HG03196 (cell line): ENCODE data around the gene WNT9A.

Experiments used
- ATAC-seq: cut with Tn5 transposase; IDR thresholded peaks from one replicate; pipeline ENCODE4 v1.9.1; 2021; ENCODE audit not compliant: unreplicated experiment

The WNT9A gene

GRCh38 chr1:227898502-227899140, 49.1 kb downstream of the WNT9A start:
- no peak for ATAC-seq

GRCh38 chr1:227897704-227898438, 49.9 kb downstream of the WNT9A start:
- ATAC-seq = no peak

- no peak for ATAC-seq
Observed at GRCh38 chr1:227896710-227897655, 50.7 kb downstream of the WNT9A start.

- no peak for ATAC-seq
Observed at GRCh38 chr1:227895828-227896685, 51.7 kb downstream of the WNT9A start.

DNA sequence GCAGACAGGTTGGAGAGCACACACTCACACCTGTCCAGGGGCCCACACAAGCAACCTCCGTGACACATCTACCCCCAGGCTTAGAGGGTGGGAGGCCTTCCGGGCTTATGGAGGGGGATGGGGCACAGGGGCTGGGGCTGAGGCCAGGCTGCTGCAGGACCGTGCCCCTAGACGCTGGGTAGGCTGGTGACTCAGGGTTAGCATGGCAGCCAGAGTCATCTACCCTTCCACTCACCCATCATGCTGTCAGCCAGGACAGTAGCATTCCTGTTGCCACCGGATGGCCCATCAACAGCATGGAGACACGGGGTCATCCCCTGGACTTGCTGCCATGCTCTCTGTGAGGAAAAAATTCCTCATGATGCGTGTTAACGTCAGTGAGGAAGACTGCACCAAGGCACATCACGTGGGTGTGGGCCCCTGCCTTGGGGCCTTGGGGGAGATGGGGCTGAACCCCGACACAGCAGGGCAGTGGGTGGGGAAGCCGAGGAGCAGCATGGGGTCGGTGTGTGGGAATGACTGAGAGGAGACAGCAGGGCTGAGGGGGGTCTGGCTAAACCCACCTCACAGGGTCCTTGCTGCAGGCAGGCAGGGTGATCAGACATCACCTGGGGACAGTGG, 52.8 kb downstream of the WNT9A start:
- no peak for ATAC-seq

DNA sequence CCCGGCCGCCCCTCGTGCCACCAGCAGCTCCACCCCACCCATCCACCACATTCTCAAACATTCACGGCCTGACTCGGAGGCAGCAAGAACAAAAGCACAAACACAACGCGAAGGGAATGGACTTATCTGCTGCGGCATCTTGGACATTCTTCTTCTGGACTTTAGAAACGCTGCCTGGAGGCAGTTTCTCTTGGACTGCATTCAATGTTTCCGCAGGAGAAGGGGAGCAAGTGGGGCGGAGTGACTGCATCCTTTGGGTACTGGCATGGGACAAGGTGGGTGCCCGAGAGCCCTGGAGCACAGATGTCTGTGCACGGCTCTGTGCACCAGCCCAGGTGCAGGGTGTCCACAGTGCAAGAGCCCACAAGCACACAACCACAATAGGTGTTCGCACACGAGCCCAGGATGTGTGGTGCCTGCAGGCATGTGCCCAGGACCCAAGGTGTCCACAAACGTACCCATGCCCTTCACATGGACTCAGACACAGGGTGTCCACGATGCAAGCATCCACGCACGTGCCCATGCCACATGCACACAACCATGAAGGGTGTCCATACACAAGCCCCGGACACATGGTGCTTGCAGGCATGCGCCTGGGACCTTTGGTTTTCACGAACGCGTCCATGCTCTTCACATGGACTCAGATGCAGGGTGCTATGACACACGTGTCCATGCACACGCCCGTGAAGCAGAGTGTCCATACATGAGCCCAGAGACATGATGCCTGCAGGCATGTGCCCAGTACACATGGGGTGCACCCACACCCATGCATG, 53.6 kb downstream of the WNT9A start:
- no peak for ATAC-seq

GRCh38 chr1:227893300-227893948, 54.3 kb downstream of the WNT9A start:
- ATAC-seq = no peak

DNA sequence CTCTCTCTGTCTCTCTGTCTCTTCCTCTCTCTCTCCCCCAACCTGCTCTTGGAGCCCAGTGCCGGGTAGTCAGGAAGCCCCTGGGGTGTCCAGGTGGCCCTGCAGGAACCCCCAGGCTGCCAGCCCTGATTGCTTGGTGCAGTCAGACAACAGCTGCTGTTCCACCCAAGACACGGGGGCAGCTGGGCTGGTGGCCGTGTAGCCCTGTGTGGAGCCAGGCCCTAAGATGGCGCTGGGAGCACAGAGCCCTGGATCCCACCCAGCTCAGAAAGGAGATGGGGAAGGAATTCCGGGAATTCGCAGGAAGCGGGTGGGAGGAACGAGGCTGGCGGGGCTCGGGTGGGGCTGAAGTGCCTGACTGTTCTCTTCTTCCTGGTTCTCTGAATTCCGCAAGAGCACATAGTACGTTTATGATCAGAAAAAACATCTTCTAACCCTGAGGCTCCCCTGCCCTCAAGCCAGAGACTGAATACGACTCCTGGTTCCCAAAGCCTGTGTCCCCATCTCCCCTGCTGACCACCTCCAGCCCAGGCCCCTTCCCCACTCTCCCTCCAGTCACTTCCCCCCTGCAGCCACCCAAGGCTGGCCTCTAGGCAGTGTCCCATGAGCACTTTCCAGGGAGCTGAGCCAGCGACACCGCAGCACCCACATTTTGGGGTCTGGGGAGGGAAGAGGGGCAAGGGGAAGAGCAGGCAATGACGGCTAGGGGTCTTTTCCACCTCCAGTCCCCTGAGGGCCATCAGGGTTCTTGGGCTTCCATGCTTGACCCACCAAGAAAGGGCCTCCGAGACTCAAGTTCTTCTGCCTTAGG, 55.0 kb downstream of the WNT9A start:
- ATAC-seq = no peak

DNA sequence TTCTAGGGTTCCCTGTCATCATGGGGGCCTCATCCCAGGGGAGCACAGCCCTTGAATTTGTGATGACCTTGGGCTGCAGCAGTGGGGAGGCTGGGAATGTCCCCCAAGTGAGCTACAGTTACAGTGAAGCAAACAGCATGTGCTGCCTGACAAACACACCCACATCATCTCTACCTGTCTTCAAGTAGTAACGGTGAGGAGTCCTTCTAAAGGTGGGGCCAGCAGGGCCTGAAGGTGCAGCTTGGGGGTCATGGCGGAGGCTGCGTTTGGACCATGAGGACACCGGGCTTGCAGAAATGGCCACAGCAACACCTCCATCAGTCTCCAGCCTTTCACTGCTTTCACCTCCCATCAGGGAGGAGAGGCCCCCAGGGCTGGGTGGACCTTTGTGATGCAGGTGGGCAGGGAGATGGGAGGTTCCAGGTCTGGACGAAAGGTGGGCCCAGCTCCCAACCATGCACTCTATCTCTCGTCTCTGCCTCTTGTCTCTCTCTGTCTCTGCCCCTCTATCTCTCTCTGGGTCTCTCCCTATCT, 55.7 kb downstream of the WNT9A start:
- ATAC-seq = no peak

GRCh38 chr1:227891223-227891954, 56.3 kb downstream of the WNT9A start:
- ATAC-seq = no peak

DNA sequence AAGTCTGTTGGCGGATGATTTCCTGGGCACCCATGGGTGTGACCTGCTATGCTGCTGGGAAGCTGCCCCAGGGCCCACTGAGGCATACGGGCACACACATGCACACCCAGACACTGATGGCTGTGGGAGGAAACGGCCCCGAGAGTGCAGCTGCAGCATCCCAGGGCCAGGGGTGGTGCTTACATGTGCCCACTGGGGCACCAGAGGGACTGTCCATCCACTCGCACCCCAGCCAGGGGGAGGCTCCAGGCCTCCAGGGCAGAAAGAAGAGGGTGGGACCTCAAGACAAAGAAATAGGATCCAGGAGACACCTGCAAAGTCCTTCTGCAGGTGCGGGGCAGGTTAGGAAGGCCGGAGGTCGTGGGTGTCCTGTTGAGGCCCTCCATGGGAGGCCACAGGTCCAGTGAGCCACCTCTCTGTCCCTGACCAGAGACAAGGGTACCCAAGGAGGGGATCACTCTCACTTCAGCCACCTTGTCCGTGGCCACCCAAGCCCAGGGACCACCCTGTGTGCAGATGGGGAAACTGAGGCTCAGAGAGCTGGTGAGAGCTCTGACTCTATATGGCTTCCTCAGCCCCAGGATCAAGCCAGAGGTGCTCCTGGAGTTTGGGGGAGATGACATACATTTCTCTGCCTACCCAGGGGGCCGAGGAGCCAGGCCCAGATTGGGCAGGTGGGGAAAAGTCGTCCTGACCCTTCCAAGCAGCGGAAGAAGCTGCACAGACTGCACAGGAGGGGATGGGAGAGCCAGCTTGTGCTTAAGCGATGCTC, 57.1 kb downstream of the WNT9A start:
- no peak for ATAC-seq

DNA sequence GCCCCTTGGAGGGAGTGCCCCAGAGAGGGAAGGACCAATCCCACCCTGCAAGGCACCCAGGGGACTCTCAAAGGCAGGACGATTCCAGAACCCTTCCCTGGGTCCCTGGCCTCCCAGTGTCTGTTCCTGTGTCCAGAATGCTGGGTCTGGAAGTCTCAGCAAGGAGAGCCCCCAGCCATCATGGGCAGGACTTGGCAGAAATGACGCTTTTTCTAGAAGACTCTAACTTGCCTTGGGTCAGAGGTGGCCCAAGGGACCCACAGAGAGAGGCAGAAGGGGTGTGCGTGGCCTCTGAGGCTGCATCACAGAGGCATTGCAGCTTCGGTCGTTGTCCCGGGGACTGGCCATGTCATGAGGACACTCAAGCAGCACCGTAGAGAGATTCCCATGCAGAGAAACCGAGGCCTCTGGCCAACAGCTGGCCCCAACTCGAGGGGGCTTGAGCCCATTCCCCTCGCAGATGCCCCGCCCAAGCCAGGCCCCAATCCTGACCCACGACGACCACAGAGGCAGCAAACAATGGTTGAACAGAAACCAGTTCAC, 57.8 kb downstream of the WNT9A start:
- no peak for ATAC-seq

DNA sequence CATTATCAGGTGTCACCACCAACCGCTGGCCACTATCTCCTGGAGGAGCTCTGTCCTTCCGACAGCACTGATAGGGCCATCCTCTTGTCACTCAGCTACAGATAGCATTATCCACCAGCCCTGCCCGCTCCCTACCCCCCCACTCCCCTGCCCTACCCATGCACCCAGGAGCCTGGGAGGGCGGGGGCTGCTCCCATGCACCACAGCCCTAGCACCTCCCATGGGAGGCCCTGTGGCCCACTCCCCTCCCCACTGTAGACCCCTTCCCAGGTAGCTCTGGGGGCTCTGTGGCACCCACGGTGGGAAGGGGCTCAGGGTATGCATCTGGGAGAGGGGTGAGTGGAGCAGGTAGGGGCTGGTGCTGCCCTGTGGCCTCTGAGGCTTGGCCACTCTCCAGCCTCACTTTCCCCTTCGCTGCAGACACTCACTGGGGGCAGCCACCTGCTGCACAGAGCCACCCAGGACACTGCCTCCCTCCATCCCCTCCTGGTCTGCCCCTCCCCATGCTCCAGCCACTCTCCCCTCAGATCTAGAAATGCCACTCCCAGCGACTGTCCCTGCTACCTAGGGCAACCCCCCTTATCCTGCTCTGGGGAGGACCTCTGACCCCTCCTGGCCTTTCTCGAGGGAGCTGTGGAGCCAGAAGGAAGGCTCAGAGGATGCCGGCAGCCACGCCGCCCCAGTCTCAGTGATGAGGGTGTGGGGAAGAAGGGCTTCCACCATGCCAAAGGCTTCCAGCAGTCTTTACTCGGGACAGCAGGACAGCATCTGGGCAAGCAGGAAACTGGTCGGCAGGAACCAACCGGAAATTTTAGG, 58.5 kb downstream of the WNT9A start:
- ATAC-seq = no peak

DNA sequence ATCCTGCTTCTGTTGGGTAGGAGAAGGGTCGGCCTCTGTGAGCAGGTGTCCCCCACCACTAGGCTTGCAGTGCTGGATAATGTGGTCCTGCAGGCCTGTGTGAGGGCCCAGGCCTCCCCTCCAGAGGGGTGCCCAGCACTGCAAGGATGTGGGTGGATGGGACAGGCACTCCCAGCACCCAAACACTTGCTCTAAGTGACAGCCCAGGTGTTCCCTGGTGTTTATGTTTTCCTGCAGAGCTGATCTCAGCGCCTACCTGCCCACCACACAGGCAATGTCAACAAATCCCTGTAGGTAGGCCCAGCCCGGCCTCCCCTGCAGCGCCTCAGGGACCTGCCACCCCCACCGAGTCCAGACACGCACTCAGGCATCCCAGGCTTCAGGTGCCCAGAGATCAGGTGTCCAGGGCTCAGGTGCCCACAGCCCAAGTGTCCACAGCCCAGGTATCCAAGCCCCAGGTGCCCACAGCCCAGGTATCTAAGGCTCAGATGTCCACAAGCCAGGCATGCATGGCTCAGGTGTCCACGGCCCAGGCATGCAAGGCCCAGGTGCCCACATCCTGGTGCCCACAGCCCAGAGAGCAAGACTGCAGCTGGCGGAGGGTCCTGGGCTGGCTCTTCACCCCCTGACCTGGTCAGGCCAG, 59.2 kb downstream of the WNT9A start:
- ATAC-seq = no peak
